ENCODE results near the gene RIPOR3.

DNA sequence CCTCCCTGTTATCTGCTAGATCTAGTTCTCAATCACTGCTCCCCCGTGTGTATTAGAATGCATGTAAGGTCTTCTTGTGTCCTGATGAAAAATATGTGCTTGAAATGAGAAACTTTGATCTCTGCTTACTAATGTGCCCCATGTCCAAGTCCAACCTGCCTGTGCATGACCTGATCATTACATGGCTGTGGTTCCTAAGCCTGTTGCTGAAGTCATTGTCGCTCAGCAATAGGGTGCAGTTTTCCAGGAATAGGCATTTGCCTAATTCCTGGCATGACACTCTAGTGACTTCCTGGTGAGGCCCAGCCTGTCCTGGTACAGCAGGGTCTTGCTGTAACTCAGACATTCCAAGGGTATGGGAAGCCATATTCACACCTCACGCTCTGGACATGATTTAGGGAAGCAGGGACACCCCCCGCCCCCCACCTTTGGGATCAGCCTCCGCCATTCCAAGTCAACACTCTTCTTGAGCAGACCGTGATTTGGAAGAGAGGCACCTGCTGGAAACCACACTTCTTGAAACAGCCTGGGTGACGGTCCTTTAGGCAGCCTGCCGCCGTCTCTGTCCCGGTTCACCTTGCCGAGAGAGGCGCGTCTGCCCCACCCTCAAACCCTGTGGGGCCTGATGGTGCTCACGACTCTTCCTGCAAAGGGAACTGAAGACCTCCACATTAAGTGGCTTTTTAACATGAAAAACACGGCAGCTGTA, 107.7 kb downstream of the RIPOR3 start:
- TF ChIP-seq, protein P1, sequence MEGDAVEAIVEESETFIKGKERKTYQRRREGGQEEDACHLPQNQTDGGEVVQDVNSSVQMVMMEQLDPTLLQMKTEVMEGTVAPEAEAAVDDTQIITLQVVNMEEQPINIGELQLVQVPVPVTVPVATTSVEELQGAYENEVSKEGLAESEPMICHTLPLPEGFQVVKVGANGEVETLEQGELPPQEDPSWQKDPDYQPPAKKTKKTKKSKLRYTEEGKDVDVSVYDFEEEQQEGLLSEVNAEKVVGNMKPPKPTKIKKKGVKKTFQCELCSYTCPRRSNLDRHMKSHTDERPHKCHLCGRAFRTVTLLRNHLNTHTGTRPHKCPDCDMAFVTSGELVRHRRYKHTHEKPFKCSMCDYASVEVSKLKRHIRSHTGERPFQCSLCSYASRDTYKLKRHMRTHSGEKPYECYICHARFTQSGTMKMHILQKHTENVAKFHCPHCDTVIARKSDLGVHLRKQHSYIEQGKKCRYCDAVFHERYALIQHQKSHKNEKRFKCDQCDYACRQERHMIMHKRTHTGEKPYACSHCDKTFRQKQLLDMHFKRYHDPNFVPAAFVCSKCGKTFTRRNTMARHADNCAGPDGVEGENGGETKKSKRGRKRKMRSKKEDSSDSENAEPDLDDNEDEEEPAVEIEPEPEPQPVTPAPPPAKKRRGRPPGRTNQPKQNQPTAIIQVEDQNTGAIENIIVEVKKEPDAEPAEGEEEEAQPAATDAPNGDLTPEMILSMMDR (IDR thresholded peaks at IDR 0.05), result no peak
- TF ChIP-seq POLR2A (IDR thresholded peaks at IDR 0.05; ENCODE audit: low read depth), result no peak
